Nephron progenitor cell (in vitro differentiated cells): ENCODE data around the gene CLNS1A.

ENCODE experiments used
- DNase-seq: peaks from one replicate; pipeline ENCODE4 v3.0.0; 2021
- H3K27ac Mint-ChIP-seq: 2 replicates; pipeline ENCODE4 v1.8.0; 2021; ENCODE audit warnings: mild to moderate bottlenecking, moderate library complexity, mixed read lengths
- H3K27me3 Mint-ChIP-seq: 2 replicates; pipeline ENCODE4 v1.8.0; 2021; ENCODE audit warnings: mild to moderate bottlenecking, low read depth, mixed read lengths; ENCODE audit not compliant: poor library complexity
- H3K36me3 Mint-ChIP-seq: 2 replicates; pipeline ENCODE4 v1.8.0; 2021; ENCODE audit warnings: low read depth, mixed read lengths
- H3K4me1 Mint-ChIP-seq: 2 replicates; pipeline ENCODE4 v1.8.0; 2021; ENCODE audit warnings: mixed read lengths
- H3K4me3 Mint-ChIP-seq: 2 replicates; pipeline ENCODE4 v1.8.0; 2021; ENCODE audit warnings: mild to moderate bottlenecking, moderate library complexity, mixed read lengths
- H3K9me3 Mint-ChIP-seq: 2 replicates; pipeline ENCODE4 v1.8.0; 2021; ENCODE audit warnings: mild to moderate bottlenecking, moderate library complexity, mixed read lengths
- CTCF ChIP-seq: fragments of 200-600 bp; sonication (generic); IDR thresholded peaks from 2 replicates; pipeline ENCODE4 v1.5.0; 2021; ENCODE audit warnings: antibody characterized with exemption

The CLNS1A gene

GRCh38 chr11:77654770-77655434 lies 17.3 kb upstream of the CLNS1A start:
- Mint-ChIP-seq H3K27ac (no peak overlapping the region), H3K4me1 (no peaks in the 10 kb centered on the region), H3K9me3 (no peaks in the 10 kb centered on the region), H3K4me3 (no peak overlapping the region), H3K36me3 (no peaks in the 10 kb centered on the region), H3K27me3 (peaks cover 6% of the 10 kb centered on the region)
- TF ChIP-seq CTCF, result no peak
- no peak for DNase-seq

- Mint-ChIP-seq H3K27me3 (peaks cover 10% of the 10 kb centered on the region), H3K4me1 (no peaks in the 10 kb centered on the region), H3K4me3 (no peak overlapping the region), H3K27ac (no peak overlapping the region), H3K36me3 (no peaks in the 10 kb centered on the region), H3K9me3 (no peaks in the 10 kb centered on the region)
- DNase-seq, result no peak
- TF ChIP-seq CTCF, result no peak
Observed at GRCh38 chr11:77650123-77650522, 12.5 kb upstream of the CLNS1A start.

- no peaks in the 10 kb centered on the region for H3K9me3 Mint-ChIP-seq
- H3K4me1 Mint-ChIP-seq, result peaks cover 9% of the 10 kb centered on the region
- no peak for DNase-seq
- H3K36me3 Mint-ChIP-seq, result no peaks in the 10 kb centered on the region
- peaks cover 7% of the 10 kb centered on the region for H3K27me3 Mint-ChIP-seq
- H3K4me3 Mint-ChIP-seq, result no peak overlapping the region
- no peak overlapping the region for H3K27ac Mint-ChIP-seq
- TF ChIP-seq CTCF, result no peak
Observed at GRCh38 chr11:77647654-77648305, 10.2 kb upstream of the CLNS1A start.

GRCh38 chr11:77644887-77645286 lies 7.3 kb upstream of the CLNS1A start:
- no peak overlapping the region for H3K4me3 Mint-ChIP-seq
- TF ChIP-seq CTCF, result no peak
- H3K27me3 Mint-ChIP-seq, result peaks cover 4% of the 10 kb centered on the region
- peaks cover 11% of the 10 kb centered on the region for H3K9me3 Mint-ChIP-seq
- H3K4me1 Mint-ChIP-seq, result peaks cover 9% of the 10 kb centered on the region
- DNase-seq, result no peak
- no peak overlapping the region for H3K27ac Mint-ChIP-seq
- no peaks in the 10 kb centered on the region for H3K36me3 Mint-ChIP-seq

GRCh38 chr11:77642228-77642627 lies 4.6 kb upstream of the CLNS1A start:
- H3K4me3 Mint-ChIP-seq, result no peak overlapping the region
- peaks cover 29% of the 10 kb centered on the region for H3K9me3 Mint-ChIP-seq
- no peak for TF ChIP-seq CTCF
- H3K36me3 Mint-ChIP-seq, result no peaks in the 10 kb centered on the region
- H3K27me3 Mint-ChIP-seq, result peaks cover 4% of the 10 kb centered on the region
- peaks cover 18% of the 10 kb centered on the region for H3K4me1 Mint-ChIP-seq
- no peak for DNase-seq
- no peak overlapping the region for H3K27ac Mint-ChIP-seq
